Urinary bladder (tissue), 4 donors: ENCODE results near the gene CTXND1. TPM values are rescaled to one million over a fixed set of nuclear protein-coding genes. Genes with fewer than 3 reads are reported as not detected.

Experiments used
- DNase-seq: peaks from one replicate; pipeline ENCODE4 v3.0.0-alpha.2; 2015; ENCODE audit errors: extremely low spot score
- H3K27ac ChIP-seq: one replicate; pipeline ENCODE4 v1.5.1; 2013; ENCODE audit warnings: low read depth, mild to moderate bottlenecking, moderate library complexity
- H3K36me3 ChIP-seq: one replicate; pipeline ENCODE4 v1.6.1; 2013; ENCODE audit warnings: mild to moderate bottlenecking, moderate library complexity; ENCODE audit not compliant: insufficient read depth
- H3K4me1 ChIP-seq: one replicate; pipeline ENCODE4 v1.6.1; 2013; ENCODE audit warnings: mild to moderate bottlenecking, moderate library complexity; ENCODE audit not compliant: insufficient read depth
- H3K4me3 ChIP-seq: one replicate; pipeline ENCODE4 v1.5.1; 2013; ENCODE audit warnings: low read depth, low read length
- WGBS: extraction: QIAGEN DNeasy Blood & Tissue Kit; methylation state at CpG from one replicate; pipeline ENCODE4 v1.1.7; 2013; 5-methylcytosine and 5-hydroxymethylcytosine counted together
- polyA plus RNA-seq: library from polyadenylated mRNA; stranded (reverse); fragments of 200-250 nt; gene quantifications from one replicate; pipeline ENCODE4 v1.2.3, GENCODE V29; 2013
- total RNA-seq: library from RNA; depleted of rRNA; stranded (reverse); fragments of >200 nt; gene quantifications from one replicate; pipeline ENCODE4 v1.2.3, GENCODE V29; 2014
- donor health status: healthy with polysubstance abuse.
- donor health status: healthy.

Gene CTXND1
- total and polyA plus RNA-seq, 2 donors, result 0.42 to 0.79 TPM

DNA sequence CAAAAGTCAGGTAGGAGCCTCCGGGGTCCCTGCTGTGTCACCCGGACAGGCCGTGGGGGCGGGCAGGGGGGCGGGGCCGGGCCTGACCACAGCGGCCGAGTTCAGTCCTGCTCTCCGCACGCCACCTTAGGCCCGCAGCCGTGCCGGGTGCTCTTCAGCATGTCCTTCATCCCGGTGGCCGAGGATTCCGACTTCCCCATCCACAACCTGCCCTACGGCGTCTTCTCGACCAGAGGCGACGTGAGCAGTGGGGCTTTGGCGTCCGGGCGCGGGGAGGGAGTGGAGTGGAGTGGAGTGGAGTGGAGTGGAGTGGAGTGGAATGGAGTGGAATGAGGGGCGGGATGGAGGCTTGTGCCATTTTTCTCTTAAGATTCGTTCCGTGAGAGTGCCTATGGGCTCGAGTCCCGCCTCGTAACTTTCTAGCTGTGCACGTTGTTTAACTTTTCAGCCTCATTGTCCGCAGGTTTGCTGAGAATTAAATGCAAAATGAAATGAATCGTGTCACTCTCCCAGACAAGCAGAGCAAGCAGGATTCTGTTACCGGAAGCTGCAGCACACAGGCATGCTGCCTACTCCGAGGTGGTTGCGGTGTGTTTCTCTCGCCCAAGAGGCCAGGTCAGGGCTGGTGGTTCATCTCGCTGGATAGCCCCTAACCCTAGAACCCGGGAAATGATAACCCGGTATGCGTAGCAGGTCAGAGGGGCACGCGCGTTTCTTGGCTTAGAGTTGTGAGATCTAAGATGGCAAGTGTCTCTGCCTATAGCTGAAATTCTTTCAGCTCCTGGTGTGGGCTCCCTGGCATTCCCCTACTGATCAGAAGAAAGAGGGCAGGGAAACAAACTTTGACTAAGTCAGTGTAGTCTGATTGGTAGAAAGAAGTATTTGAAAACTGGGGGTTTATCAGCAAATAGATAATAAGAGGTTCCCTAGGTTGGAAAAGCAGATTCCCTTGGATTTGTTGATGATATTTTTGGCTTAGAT is 98.8 kb downstream of the CTXND1 start, which contains the start of gene FAH:
FAH (plus strand) TSS at position 104 of the 981 bp plus-strand sequence; CDS start at position 160, 56 bp downstream.
- WGBS, result 3% methylated on average over 45 of the region's 45 CpGs
- Histone ChIP-seq H3K4me3 (peak within 1 kb of the TSS; percentile 46), H3K4me1 (no peaks in the 10 kb centered on the region), H3K36me3 (no peaks in the 10 kb centered on the region), H3K27ac (peak within 1 kb of the TSS; percentile 40)
- DNase-seq, result no peak

DNA sequence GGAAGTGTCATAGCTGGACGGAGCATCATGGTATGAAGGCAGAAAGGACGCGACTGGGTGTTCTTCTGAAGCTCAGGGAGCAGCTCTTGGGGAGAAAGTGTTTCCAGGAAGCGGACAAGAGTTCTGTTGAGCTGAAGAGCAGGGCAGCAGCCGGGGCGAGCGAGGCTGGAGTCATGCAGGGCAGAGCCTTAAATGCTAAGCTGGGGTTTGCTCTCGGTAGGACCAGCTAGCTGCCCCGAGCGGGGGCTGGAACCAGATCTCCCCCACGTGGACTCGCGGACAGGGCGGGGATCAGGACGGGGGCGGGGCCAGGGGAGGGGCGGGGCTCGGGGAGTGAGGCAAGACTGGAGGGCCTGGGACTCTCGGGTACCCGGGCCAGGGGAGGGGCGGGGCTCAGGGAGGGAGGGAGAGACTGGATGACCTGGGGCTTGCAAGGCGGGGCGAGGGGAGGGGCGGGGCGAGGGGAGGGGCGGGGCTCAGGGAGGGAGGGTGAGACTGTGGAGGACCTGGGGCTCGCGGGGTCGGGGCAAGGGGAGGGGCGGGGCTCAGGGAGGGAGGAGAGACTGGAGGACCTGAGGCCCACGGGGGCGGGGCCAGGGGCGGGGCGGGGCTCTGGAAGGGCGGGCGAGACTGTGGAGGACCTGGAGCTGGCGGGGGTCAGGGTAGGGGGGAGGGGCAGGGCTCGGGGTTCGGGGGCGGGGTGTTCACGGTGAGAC is 99.7 kb downstream of the CTXND1 start:
- Histone ChIP-seq H3K4me1 (no peaks in the 10 kb centered on the region), H3K36me3 (no peaks in the 10 kb centered on the region), H3K4me3 (peak overlapping the region; percentile 46), H3K27ac (peak overlapping the region; percentile 40)
- 3% methylated on average over 39 of the region's 41 CpGs for WGBS
- peak; percentile 62 for DNase-seq

DNA sequence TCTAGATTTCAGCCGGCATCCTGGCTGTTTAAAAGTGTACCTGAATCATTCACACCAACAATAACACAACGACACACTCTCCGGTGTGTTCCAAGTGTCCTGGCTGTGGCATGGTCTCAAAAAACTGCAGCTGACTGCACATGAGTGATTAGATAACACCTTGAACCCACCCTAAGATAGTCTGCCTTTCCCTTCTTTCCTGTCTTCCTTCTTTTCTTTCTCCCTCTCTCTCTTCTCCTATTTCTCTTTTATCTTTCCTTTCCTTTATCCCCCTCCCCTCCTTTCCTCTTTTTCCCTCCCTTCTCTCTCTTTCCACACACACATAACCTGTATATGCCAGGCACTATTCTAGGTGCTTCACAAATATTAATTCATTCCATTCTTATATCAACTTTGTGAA is 100.4 kb downstream of the CTXND1 start:
- Histone ChIP-seq H3K4me1 (no peaks in the 10 kb centered on the region), H3K36me3 (no peaks in the 10 kb centered on the region), H3K27ac (no peak overlapping the region), H3K4me3 (no peak overlapping the region)
- no peak for DNase-seq
- WGBS, result 63% methylated on average over 3 of the region's 3 CpGs

DNA sequence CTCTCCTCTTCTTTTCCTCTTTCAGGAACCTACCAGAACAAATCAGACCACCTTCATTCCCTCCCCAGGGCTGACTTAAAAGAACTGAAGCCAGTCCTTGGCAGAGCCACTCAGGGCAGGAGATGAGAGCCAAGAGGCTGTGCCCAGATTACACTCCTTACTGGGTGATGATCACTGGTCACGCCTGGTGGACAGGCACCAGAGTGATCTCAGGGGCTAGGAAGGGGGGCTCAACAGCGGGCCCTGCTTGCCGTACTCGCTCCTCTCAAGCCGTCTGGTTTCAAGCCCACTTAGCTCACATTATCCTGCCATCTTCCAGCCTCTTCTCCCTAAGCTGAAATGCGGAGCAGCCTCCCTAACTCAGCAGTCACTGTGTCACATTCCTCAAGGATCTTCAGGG is 100.9 kb downstream of the CTXND1 start:
- WGBS, result 58% methylated on average over 6 of the region's 6 CpGs
- H3K4me3 ChIP-seq, result no peak overlapping the region
- no peak for DNase-seq

More for the DNA sequence above, 100.9 kb downstream of the CTXND1 start:
- Histone ChIP-seq H3K4me1 (no peaks in the 10 kb centered on the region), H3K36me3 (no peaks in the 10 kb centered on the region), H3K27ac (no peak overlapping the region)

Other genes starting within 250 kb of the CTXND1 start
- gene ZFAND6, start 192.5 kb downstream of the CTXND1 start, total RNA-seq, result 164 TPM
- gene ZFAND6, start 192.5 kb downstream of the CTXND1 start, polyA plus RNA-seq, result 69.1 TPM
- gene FAH, start 99.2 kb downstream of the CTXND1 start, total RNA-seq, result 8.1 TPM
- 21.9 TPM for gene FAH, start 99.2 kb downstream of the CTXND1 start, polyA plus RNA-seq
- gene ARNT2, start 152.2 kb upstream of the CTXND1 start, total RNA-seq, result 9.7 TPM
- gene ARNT2, start 152.2 kb upstream of the CTXND1 start, polyA plus RNA-seq, result 6.3 TPM